GM20000 (cell line): ENCODE data around the gene GPR146.

Source experiments
- DNase-seq: peaks from one replicate; pipeline ENCODE4 v3.0.0; 2012; ENCODE audit warnings: low spot score
- CTCF ChIP-seq: IDR thresholded peaks from 2 replicates; pipeline ENCODE4 v1.5.1; 2012; ENCODE audit warnings: mild to moderate bottlenecking, control low read depth; ENCODE audit errors: extremely low read depth, missing control alignments

GPR146 gene

GRCh38 chr7:1040790-1041189, 3.6 kb upstream of the GPR146 start:
- no peak for TF ChIP-seq CTCF
- DNase-seq, result no peak

- DNase-seq, result no peak
- no peak for TF ChIP-seq CTCF
These were observed 2.5 kb upstream of the GPR146 start for GRCh38 chr7:1041551-1042491.

- no peak for TF ChIP-seq CTCF
- no peak for DNase-seq
These were observed 1.9 kb upstream of the GPR146 start for GRCh38 chr7:1042492-1042833.

- DNase-seq, result no peak
- no peak for TF ChIP-seq CTCF
These were observed 676 bp upstream of the GPR146 start for GRCh38 chr7:1043552-1044188.

- no peak for TF ChIP-seq CTCF
- DNase-seq, result no peak
These were observed 1.0 kb downstream of the GPR146 start for GRCh38 chr7:1045069-1046063.

- no peak for TF ChIP-seq CTCF
- no peak for DNase-seq
These were observed 2.7 kb downstream of the GPR146 start for GRCh38 chr7:1046722-1047679.
